CD4-positive, alpha-beta T cell (primary cell): ENCODE measurements around the gene TNRC6B. TPM values are rescaled to one million over a fixed set of nuclear protein-coding genes. Genes with fewer than 3 reads are reported as not detected.

ENCODE experiments used
- ATAC-seq: fragments of 200-7000 bp; cut with Tn5 transposase; one replicate; pipeline ENCODE4 v1.10.0; 2022; ENCODE audit warnings: mild to moderate bottlenecking; ENCODE audit not compliant: poor library complexity
- CTCF ChIA-PET: fragments of 350-600 bp; sonication (Branson Sonifier 250); formaldehyde crosslinking; loops from one replicate; lab custom pipeline; 2021; ENCODE audit warnings: antibody characterized with exemption, inconsistent platforms; lab: Charles Lee
- POLR2A ChIA-PET: fragments of 350-600 bp; sonication (Branson Sonifier 250); formaldehyde crosslinking; loops from one replicate; lab custom pipeline; 2021; ENCODE audit warnings: antibody characterized with exemption, inconsistent platforms; lab: Charles Lee
- DNase-seq, 14 experiments: peaks; one replicate each; pipeline ENCODE4 v3.0.0-alpha.2; 2013 to 2020; ENCODE audit warnings: mixed read lengths in 2 of 14
- H3K27ac ChIP-seq, 2 donors: one replicate each; pipeline versions ENCODE4 v1.5.1 to v1.7.0; 2013; ENCODE audit warnings: low read length in 2 of 2, low read depth in 1 of 2, mild to moderate bottlenecking in 1 of 2
- H3K27me3 ChIP-seq, 2 experiments: 1 replicate in 1 of 2; 2 replicates in 1 of 2; pipeline versions ENCODE4 v1.6.1 to v1.7.0; 2013; ENCODE audit warnings: low read length in 2 of 2, control low read depth in 1 of 2, mild to moderate bottlenecking in 1 of 2, moderate library complexity in 1 of 2; ENCODE audit not compliant: insufficient read depth in 2 of 2, control insufficient read depth in 1 of 2
- H3K36me3 ChIP-seq: one replicate; pipeline ENCODE4 v1.6.1; 2013; ENCODE audit warnings: low read length, control low read depth; ENCODE audit not compliant: insufficient read depth
- H3K4me1 ChIP-seq: one replicate; pipeline ENCODE4 v1.6.1; 2013; ENCODE audit warnings: low read length, control low read depth; ENCODE audit not compliant: insufficient read depth
- H3K4me3 ChIP-seq: one replicate; pipeline ENCODE4 v1.5.1; 2013; ENCODE audit warnings: mild to moderate bottlenecking, low read length, moderate library complexity
- H3K9me3 ChIP-seq, 2 experiments: 1 replicate in 1 of 2; 2 replicates in 1 of 2; pipeline versions ENCODE4 v1.6.1 to v1.7.0; 2013; ENCODE audit warnings: low read length in 2 of 2, mild to moderate bottlenecking in 2 of 2, control low read depth in 1 of 2, moderate library complexity in 1 of 2; ENCODE audit not compliant: control insufficient read depth in 1 of 2, insufficient read depth in 1 of 2
- H3K27ac Mint-ChIP-seq: one replicate; pipeline ENCODE4 v1.8.0; 2020; ENCODE audit warnings: mixed read lengths
- H3K27me3 Mint-ChIP-seq: one replicate; pipeline ENCODE4 v1.8.0; 2021; ENCODE audit warnings: mixed read lengths
- H3K36me3 Mint-ChIP-seq: one replicate; pipeline ENCODE4 v1.8.0; 2021; ENCODE audit warnings: low read depth, mixed read lengths
- H3K4me1 Mint-ChIP-seq: one replicate; pipeline ENCODE4 v1.8.0; 2021; ENCODE audit warnings: low read depth, mixed read lengths
- H3K4me3 Mint-ChIP-seq: one replicate; pipeline ENCODE4 v1.8.0; 2020; ENCODE audit warnings: mild to moderate bottlenecking, mixed read lengths
- H3K9me3 Mint-ChIP-seq: one replicate; pipeline ENCODE4 v1.8.0; 2020; ENCODE audit warnings: mixed read lengths
- CTCF ChIP-seq: fragments of 200-600 bp; IDR thresholded peaks from one replicate; pipeline ENCODE4 v1.8.0; 2022; ENCODE audit warnings: antibody characterized with exemption, mild to moderate bottlenecking
- intact Hi-C, 2 experiments: fragments of 100-400 bp; cut with DNase I in 1 of 2; cut with micrococcal nuclease in 1 of 2; formaldehyde crosslinking; loops; one replicate each; pipeline versions ENCODE4 v1.15.1 to v1.9.0; 2023 to 2025; cut with DNase I, micrococcal nuclease
- total RNA-seq, 174 experiments: library from RNA in 2 of 174; stranded (reverse) in 2 of 174; gene quantifications; one replicate each; pipeline ENCODE4 v1.2.3 and lab custom pipeline; 2021 to 2026

TNRC6B gene
- total RNA-seq, 2 experiments from 2014 or later, result 110 to 111 TPM

- ATAC-seq, result no peak
- intact Hi-C loops, result loop anchor here in 1 of 2 experiments (1.0 to 2.0 kb wide), 2 partner anchors 11 to 17 kb away; partner anchors contain the start of gene ADSL
- CTCF ChIA-PET, result interaction anchor here (0.6 to 4.5 kb wide), 4 partner anchors 9 to 46 kb away, joined by 3 to 37 read pairs (median 4); partner anchors contain the start of gene ADSL
- no peak for TF ChIP-seq CTCF
- H3K27me3 Mint-ChIP-seq, result no peaks in the 10 kb centered on the region
- POLR2A ChIA-PET, result interaction anchor here (0.7 to 5.7 kb wide), 8 partner anchors 9 to 291 kb away, joined by 3 to 56 read pairs (median 16); partner anchors contain the start of gene ADSL
- Histone ChIP-seq H3K36me3 (peaks cover 7% of the 10 kb centered on the region), H3K27me3 (no peaks in the 10 kb centered on the region), H3K9me3 (no peaks in the 10 kb centered on the region), H3K4me1 (peaks cover 64% of the 10 kb centered on the region), H3K27ac (no peak overlapping the region), H3K4me3 (no peak overlapping the region)
- peak in 1 of 14 experiments; percentile 34 for DNase-seq
- peaks cover 6% of the 10 kb centered on the region for H3K36me3 Mint-ChIP-seq
- H3K4me1 Mint-ChIP-seq, result peaks cover 85% of the 10 kb centered on the region
- peak overlapping the region; percentile 97 for H3K27ac Mint-ChIP-seq
- no peaks in the 10 kb centered on the region for H3K9me3 Mint-ChIP-seq
- peak overlapping the region; percentile 43 for H3K4me3 Mint-ChIP-seq
Measured at GRCh38 chr22:40335358-40335757, 157.6 kb downstream of the TNRC6B start.

- POLR2A ChIA-PET, result interaction anchor here (0.6 to 1.4 kb wide), 4 partner anchors 24 to 811 kb away, joined by 3 read pairs; partner anchors contain the start of gene TNRC6B
- CTCF ChIA-PET, result no interaction called here
- Histone ChIP-seq H3K9me3 (no peaks in the 10 kb centered on the region), H3K27me3 (no peaks in the 10 kb centered on the region), H3K4me3 (no peak overlapping the region), H3K36me3 (no peaks in the 10 kb centered on the region), H3K4me1 (peaks cover 57% of the 10 kb centered on the region), H3K27ac (no peak overlapping the region)
- Mint-ChIP-seq H3K27me3 (no peaks in the 10 kb centered on the region), H3K4me1 (peaks cover 62% of the 10 kb centered on the region), H3K4me3 (no peak overlapping the region), H3K36me3 (no peaks in the 10 kb centered on the region), H3K9me3 (no peaks in the 10 kb centered on the region), H3K27ac (peak overlapping the region; percentile 13)
- ATAC-seq (no peak), DNase-seq (no peak)
- intact Hi-C loops, result no loop called here
- no peak for TF ChIP-seq CTCF
Measured at GRCh38 chr22:40340044-40340443, 162.3 kb downstream of the TNRC6B start.

GRCh38 chr22:40341604-40342003 lies 163.9 kb downstream of the TNRC6B start:
- no peaks in the 10 kb centered on the region for H3K27me3 Mint-ChIP-seq
- peaks cover 58% of the 10 kb centered on the region for H3K4me1 ChIP-seq
- POLR2A ChIA-PET, result interaction anchor here (1.6 to 1.7 kb wide), 2 partner anchors 164 to 298 kb away, joined by 5 to 7 read pairs; partner anchors contain the start of gene TNRC6B
- intact Hi-C loops, result loop anchor here in 1 of 2 experiments (2.0 kb wide), 1 partner anchor 17 kb away; no protein-coding TSS in a partner anchor
- peaks cover 56% of the 10 kb centered on the region for H3K4me1 Mint-ChIP-seq
- no peaks in the 10 kb centered on the region for H3K36me3 ChIP-seq
- DNase-seq, result no peak
- H3K27ac ChIP-seq, result no peak overlapping the region
- no peak for ATAC-seq
- no peak overlapping the region for H3K4me3 ChIP-seq
- H3K4me3 Mint-ChIP-seq, result peak overlapping the region; percentile 39
- no peaks in the 10 kb centered on the region for H3K27me3 ChIP-seq
- peaks cover 8% of the 10 kb centered on the region for H3K36me3 Mint-ChIP-seq
- H3K9me3 ChIP-seq, result no peaks in the 10 kb centered on the region
- H3K9me3 Mint-ChIP-seq, result no peaks in the 10 kb centered on the region
- no peak for TF ChIP-seq CTCF
- H3K27ac Mint-ChIP-seq, result peak overlapping the region; percentile 78
- CTCF ChIA-PET, result no interaction called here
